Upper lobe of left lung (tissue), 6 donors: Measurements from ENCODE around the gene SLC6A20. TPM values are rescaled to one million over a fixed set of nuclear protein-coding genes. Genes with fewer than 3 reads are reported as not detected.
A peak's percentile ranks its signal among the peaks of the same experiment; 100 is the strongest.

Source experiments
- ATAC-seq, 2 donors: fragments of 200-7000 bp; cut with Tn5 transposase; one replicate each; pipeline ENCODE4 v1.9.1; 2022; ENCODE audit warnings: mild to moderate bottlenecking in 2 of 2, moderate library complexity in 2 of 2; ENCODE audit not compliant: low FRiP score in 2 of 2
- DNase-seq, 2 donors: peaks; one replicate each; pipeline ENCODE4 v3.0.0-alpha.2; 2019 to 2020
- H3K27ac ChIP-seq, 4 donors: fragments of 200-600 bp; sonication (generic); one replicate each; pipeline ENCODE4 v1.5.1; 2016 to 2019
- H3K27me3 ChIP-seq, 4 donors: fragments of 200-600 bp; sonication (generic); one replicate each; pipeline ENCODE4 v1.5.1; 2017 to 2019
- H3K36me3 ChIP-seq, 4 donors: fragments of 200-600 bp; sonication (generic); one replicate each; pipeline ENCODE4 v1.5.1; 2016 to 2019
- H3K4me1 ChIP-seq, 4 donors: fragments of 200-600 bp; sonication (generic); one replicate each; pipeline ENCODE4 v1.5.1; 2018 to 2019
- H3K4me3 ChIP-seq, 4 donors: fragments of 200-600 bp; sonication (generic); one replicate each; pipeline ENCODE4 v1.5.1; 2017 to 2019; ENCODE audit warnings: mild to moderate bottlenecking in 2 of 4, moderate library complexity in 1 of 4
- H3K9me3 ChIP-seq, 4 donors: fragments of 200-600 bp; sonication (generic); one replicate each; pipeline ENCODE4 v1.5.1; 2018 to 2019
- EP300 ChIP-seq, 4 donors: sonication (generic); formaldehyde crosslinking; IDR thresholded peaks; one replicate each; pipeline ENCODE4 v1.5.1; 2017; ENCODE audit warnings: antibody characterized with exemption in 4 of 4, control low read depth in 2 of 4
- POLR2A ChIP-seq, 4 donors: fragments of 450-650 bp; IDR thresholded peaks; one replicate each; pipeline ENCODE4 v1.5.1; 2016 to 2017; ENCODE audit warnings: antibody characterized with exemption in 4 of 4, mild to moderate bottlenecking in 2 of 4
- POLR2AphosphoS5 ChIP-seq, 2 donors: sonication (generic); formaldehyde crosslinking; IDR thresholded peaks; one replicate each; pipeline ENCODE4 v1.5.1; 2017; ENCODE audit warnings: antibody characterized with exemption in 2 of 2
- WGBS, 2 donors: methylation state at CpG; one replicate each; pipeline ENCODE4 v1.1.5; 2017 to 2018; 5-methylcytosine and 5-hydroxymethylcytosine counted together
- total RNA-seq, 6 donors: library from RNA; depleted of rRNA in 4 of 6; stranded (reverse); fragments of >200 nt in 4 of 6; gene quantifications; one replicate each; pipeline versions ENCODE4 v1.1.0 to v1.2.1, GENCODE V29; 2016 to 2021
- TF ChIP-seq, protein P1 (sequence below), 6 experiments: fragments of 450-650 bp in 4 of 6; fragments of 200-600 bp in 2 of 6; sonication (generic) in 2 of 6; IDR thresholded peaks; one replicate each; pipeline ENCODE4 v1.5.1; 2016 to 2019; ENCODE audit warnings: antibody characterized with exemption in 6 of 6
- donor health status: DM: no; HTN: no; CAD: no; lungs with moderate emphysema.
- donor health status: DM: no; HTN: yes; CAD: no; lungs with severe emphysema.

SLC6A20 gene
- total RNA-seq, 6 donors from 2014 or later, result 0.11 to 20.1 (median 7.2) TPM

- DNase-seq, result no peak
- Histone ChIP-seq H3K4me1 (no peaks in the 10 kb centered on the region), H3K27ac (no peak overlapping the region), H3K27me3 (no peaks in the 10 kb centered on the region), H3K4me3 (no peak overlapping the region), H3K9me3 (no peaks in the 10 kb centered on the region), H3K36me3 (peaks cover 4 to 86% (median 46%) of the 10 kb centered on the region in 4 donors)
- no peak for ATAC-seq
- TF ChIP-seq EP300 (IDR thresholded peaks at IDR 0.05), result no peak
- TF ChIP-seq POLR2AphosphoS5 (IDR thresholded peaks at IDR 0.05), result no peak
- TF ChIP-seq POLR2A (IDR thresholded peaks at IDR 0.05), result no peak
- TF ChIP-seq, protein P1, sequence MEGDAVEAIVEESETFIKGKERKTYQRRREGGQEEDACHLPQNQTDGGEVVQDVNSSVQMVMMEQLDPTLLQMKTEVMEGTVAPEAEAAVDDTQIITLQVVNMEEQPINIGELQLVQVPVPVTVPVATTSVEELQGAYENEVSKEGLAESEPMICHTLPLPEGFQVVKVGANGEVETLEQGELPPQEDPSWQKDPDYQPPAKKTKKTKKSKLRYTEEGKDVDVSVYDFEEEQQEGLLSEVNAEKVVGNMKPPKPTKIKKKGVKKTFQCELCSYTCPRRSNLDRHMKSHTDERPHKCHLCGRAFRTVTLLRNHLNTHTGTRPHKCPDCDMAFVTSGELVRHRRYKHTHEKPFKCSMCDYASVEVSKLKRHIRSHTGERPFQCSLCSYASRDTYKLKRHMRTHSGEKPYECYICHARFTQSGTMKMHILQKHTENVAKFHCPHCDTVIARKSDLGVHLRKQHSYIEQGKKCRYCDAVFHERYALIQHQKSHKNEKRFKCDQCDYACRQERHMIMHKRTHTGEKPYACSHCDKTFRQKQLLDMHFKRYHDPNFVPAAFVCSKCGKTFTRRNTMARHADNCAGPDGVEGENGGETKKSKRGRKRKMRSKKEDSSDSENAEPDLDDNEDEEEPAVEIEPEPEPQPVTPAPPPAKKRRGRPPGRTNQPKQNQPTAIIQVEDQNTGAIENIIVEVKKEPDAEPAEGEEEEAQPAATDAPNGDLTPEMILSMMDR (IDR thresholded peaks at IDR 0.05), result no peak
- WGBS, 2 donors, result 83 to 93% methylated on average over 5 of the region's 5 CpGs
These were observed 33.8 kb upstream of the SLC6A20 start for GRCh38 chr3:45830121-45830520.

DNA sequence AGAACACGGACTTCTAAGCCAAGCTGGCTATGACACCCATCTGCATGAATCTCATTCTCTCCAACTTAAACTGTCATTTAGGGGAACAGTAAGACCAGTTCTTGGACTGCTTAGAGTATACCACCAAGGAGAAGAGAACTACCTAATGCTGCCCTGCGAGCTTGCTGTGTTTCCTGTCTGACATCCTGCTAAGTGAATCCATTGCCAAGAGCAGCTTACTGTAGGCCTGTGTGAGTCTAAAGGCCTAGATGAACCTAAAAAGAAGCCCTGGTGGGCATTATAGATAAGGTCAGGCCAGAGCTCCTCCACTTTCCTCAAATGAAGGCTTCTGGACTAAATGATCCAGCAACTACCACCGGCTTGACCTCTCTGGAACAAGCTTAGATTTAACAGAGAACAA, 30.6 kb upstream of the SLC6A20 start:
- H3K27ac ChIP-seq, result no peak overlapping the region
- peaks cover 3 to 85% (median 44%) of the 10 kb centered on the region in 4 donors for H3K36me3 ChIP-seq
- no peak overlapping the region for H3K4me3 ChIP-seq
- DNase-seq, result no peak
- 89 to 92% methylated on average over 3 of the region's 3 CpGs for WGBS, 2 donors
- TF ChIP-seq POLR2AphosphoS5 (IDR thresholded peaks at IDR 0.05) (no peak), EP300 (IDR thresholded peaks at IDR 0.05) (no peak), POLR2A (IDR thresholded peaks at IDR 0.05) (no peak)
- TF ChIP-seq, protein P1 (IDR thresholded peaks at IDR 0.05), result no peak
- no peak for ATAC-seq
- H3K9me3 ChIP-seq, result no peaks in the 10 kb centered on the region
- H3K4me1 ChIP-seq, result no peaks in the 10 kb centered on the region
- no peaks in the 10 kb centered on the region for H3K27me3 ChIP-seq

DNA sequence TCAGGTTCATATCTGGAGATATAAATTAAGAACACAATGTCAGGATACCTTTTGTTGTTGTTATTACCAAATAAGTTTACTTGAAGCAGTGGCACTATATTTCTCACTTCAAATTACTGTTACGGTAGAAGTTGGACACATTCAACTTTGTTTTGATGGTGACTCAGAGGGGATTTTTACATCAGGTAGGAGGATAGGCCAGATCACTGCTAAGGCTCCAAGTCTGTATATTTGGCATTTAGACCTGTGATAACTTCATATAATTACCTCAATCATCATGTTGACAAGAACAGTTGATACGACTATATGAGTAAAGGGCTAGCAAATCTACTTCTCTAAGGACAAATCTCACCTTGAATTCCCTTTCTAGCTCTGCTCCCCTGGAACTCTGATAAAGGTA, 30.0 kb upstream of the SLC6A20 start:
- TF ChIP-seq POLR2AphosphoS5 (IDR thresholded peaks at IDR 0.05), result no peak
- TF ChIP-seq, protein P1 (IDR thresholded peaks at IDR 0.05), result no peak
- no peak for TF ChIP-seq POLR2A (IDR thresholded peaks at IDR 0.05)
- TF ChIP-seq EP300 (IDR thresholded peaks at IDR 0.05), result no peak
- H3K9me3 ChIP-seq, result no peaks in the 10 kb centered on the region
- ATAC-seq, result no peak
- no peaks in the 10 kb centered on the region for H3K4me1 ChIP-seq
- peaks cover 3 to 86% (median 39%) of the 10 kb centered on the region in 4 donors for H3K36me3 ChIP-seq
- no peaks in the 10 kb centered on the region for H3K27me3 ChIP-seq
- H3K27ac ChIP-seq, result no peak overlapping the region
- no peak overlapping the region for H3K4me3 ChIP-seq
- whole genome bisulfite sequencing, 2 donors, result 65 to 75% methylated on average over 2 of the region's 2 CpGs
- no peak for DNase-seq

GRCh38 chr3:45821127-45821526, 24.8 kb upstream of the SLC6A20 start:
- no peak for TF ChIP-seq POLR2A (IDR thresholded peaks at IDR 0.05)
- TF ChIP-seq, protein P1 (IDR thresholded peaks at IDR 0.05), result no peak
- TF ChIP-seq POLR2AphosphoS5 (IDR thresholded peaks at IDR 0.05), result no peak
- H3K27me3 ChIP-seq, result no peaks in the 10 kb centered on the region
- no peak for DNase-seq
- no peaks in the 10 kb centered on the region for H3K9me3 ChIP-seq
- H3K4me1 ChIP-seq, result peaks cover 0 to 12% (median 7%) of the 10 kb centered on the region in 4 donors
- no peak overlapping the region for H3K4me3 ChIP-seq
- ATAC-seq, result no peak
- H3K36me3 ChIP-seq, result peaks cover 3 to 51% (median 16%) of the 10 kb centered on the region in 4 donors
- no peak overlapping the region for H3K27ac ChIP-seq
- 95% methylated on average over 1 of the region's 1 CpG for WGBS, 2 donors

DNA sequence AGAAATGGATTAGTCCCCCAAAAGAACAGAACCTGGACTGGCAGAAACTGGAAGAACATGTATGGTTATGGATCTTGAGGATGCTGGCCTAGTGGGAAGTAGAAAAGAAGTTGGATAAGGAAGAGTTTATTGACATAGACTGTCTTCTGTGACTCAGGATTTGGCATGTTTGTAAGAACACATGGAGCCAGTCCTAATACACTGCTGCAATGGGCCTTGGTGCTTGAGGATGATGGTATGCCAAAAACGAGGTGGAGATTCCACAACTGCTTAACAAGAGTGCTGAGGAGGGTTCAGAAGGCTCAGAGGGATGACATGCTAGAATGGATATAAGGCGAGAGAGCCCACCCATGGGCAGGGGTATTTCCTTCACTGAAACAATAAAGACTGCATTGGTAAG, 23.2 kb upstream of the SLC6A20 start:
- Histone ChIP-seq H3K27ac (no peak overlapping the region), H3K27me3 (no peaks in the 10 kb centered on the region), H3K4me1 (peaks cover 0 to 12% (median 7%) of the 10 kb centered on the region in 4 donors), H3K4me3 (no peak overlapping the region), H3K9me3 (no peaks in the 10 kb centered on the region), H3K36me3 (peaks cover 3 to 36% (median 8%) of the 10 kb centered on the region in 4 donors)
- TF ChIP-seq EP300 (IDR thresholded peaks at IDR 0.05) (no peak), POLR2AphosphoS5 (IDR thresholded peaks at IDR 0.05) (no peak), POLR2A (IDR thresholded peaks at IDR 0.05) (no peak)
- TF ChIP-seq, protein P1 (IDR thresholded peaks at IDR 0.05), result no peak
- 79 to 89% methylated on average over 2 of the region's 2 CpGs for WGBS, 2 donors
- DNase-seq (no peak), ATAC-seq (peak in 1 of 2 donors; percentile 36)
